ENCODE results near the gene LSM6. TPM values are rescaled to one million over a fixed set of nuclear protein-coding genes. Genes with fewer than 3 reads are reported as not detected.
A peak's percentile ranks its signal among the peaks of the same experiment; 100 is the strongest.

LSM6 gene
- polyA plus RNA-seq, 3 donors, result 41.1 to 89.7 (median 66.2) TPM

DNA sequence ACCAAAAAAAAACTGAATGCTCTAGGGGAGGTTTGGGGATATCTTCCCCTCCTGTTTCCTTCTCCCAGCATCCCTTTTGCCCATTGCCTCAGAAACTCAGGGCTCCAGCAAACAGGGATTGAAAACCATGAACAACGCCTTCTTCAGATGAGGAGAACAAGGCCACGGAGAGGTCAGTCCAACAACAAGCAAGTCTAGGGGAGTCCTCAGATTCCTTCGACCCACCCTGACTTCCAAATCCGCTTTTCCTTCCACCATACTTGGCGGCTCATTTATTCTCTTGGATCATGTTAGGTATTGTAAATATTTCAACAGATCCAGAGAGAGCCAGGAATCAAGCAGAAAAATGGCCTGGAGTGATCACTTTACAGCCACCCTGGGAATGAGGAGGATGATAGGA is 60.7 kb downstream of the LSM6 start:
- WGBS (ENCODE audit: insufficient coverage), result 100% methylated on average over 2 of the region's 5 CpGs
- Histone ChIP-seq H3K79me2 (ENCODE audit: insufficient read depth, low read length) (no peaks in the 10 kb centered on the region), H3K36me3 (replicated peaks in 1 of 2; ENCODE audit: control insufficient read depth in 1 of 2, insufficient read depth in 2 of 2, low read length in 2 of 2) (no peaks in the 10 kb centered on the region), H3K27me3 (ENCODE audit: control insufficient read depth in 2 of 2, insufficient read depth in 2 of 2, low read length in 2 of 2) (no peaks in the 10 kb centered on the region), H3K4me2 (replicated peaks; ENCODE audit: extremely low read depth, low read length, poor library complexity, severe bottlenecking) (no peak overlapping the region), H3K9ac (ENCODE audit: insufficient read depth, low read length, poor library complexity, severe bottlenecking) (no peak overlapping the region), H3K4me3 (replicated peaks in 1 of 3; ENCODE audit: low read depth in 2 of 3, low read length in 3 of 3) (no peak overlapping the region), H3K4me1 (ENCODE audit: control insufficient read depth in 1 of 2, insufficient read depth in 2 of 2, low read length in 2 of 2) (peaks cover 11 to 12% of the 10 kb centered on the region in 2 donors), H3K9me3 (replicated peaks in 1 of 2; ENCODE audit: control insufficient read depth in 1 of 2, insufficient read depth in 1 of 2, low read length in 2 of 2) (peaks cover 0 to 5% of the 10 kb centered on the region in 2 donors), H2AFZ (ENCODE audit: insufficient read depth, low read depth, low read length, poor library complexity, severe bottlenecking) (no peak overlapping the region), H3K27ac (ENCODE audit: low read depth in 1 of 2, low read length in 2 of 2) (no peak overlapping the region), H4K20me1 (ENCODE audit: insufficient read depth, low read length) (no peaks in the 10 kb centered on the region)
- H3K9me3 Mint-ChIP-seq, result peaks cover 0 to 9% (median 2%) of the 10 kb centered on the region in 7 donors
- DNase-seq, result no peak
- no peak overlapping the region for H3K4me3 Mint-ChIP-seq
- H3K4me1 Mint-ChIP-seq, result peaks cover 28% of the 10 kb centered on the region
- TF ChIP-seq, protein P1, sequence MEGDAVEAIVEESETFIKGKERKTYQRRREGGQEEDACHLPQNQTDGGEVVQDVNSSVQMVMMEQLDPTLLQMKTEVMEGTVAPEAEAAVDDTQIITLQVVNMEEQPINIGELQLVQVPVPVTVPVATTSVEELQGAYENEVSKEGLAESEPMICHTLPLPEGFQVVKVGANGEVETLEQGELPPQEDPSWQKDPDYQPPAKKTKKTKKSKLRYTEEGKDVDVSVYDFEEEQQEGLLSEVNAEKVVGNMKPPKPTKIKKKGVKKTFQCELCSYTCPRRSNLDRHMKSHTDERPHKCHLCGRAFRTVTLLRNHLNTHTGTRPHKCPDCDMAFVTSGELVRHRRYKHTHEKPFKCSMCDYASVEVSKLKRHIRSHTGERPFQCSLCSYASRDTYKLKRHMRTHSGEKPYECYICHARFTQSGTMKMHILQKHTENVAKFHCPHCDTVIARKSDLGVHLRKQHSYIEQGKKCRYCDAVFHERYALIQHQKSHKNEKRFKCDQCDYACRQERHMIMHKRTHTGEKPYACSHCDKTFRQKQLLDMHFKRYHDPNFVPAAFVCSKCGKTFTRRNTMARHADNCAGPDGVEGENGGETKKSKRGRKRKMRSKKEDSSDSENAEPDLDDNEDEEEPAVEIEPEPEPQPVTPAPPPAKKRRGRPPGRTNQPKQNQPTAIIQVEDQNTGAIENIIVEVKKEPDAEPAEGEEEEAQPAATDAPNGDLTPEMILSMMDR (IDR thresholded peaks at IDR 0.05), result no peak
- H3K27me3 Mint-ChIP-seq (ENCODE audit: low read depth in 3 of 3), result peaks cover 5 to 10% (median 7%) of the 10 kb centered on the region in 3 donors
- intact Hi-C loops (cut with micrococcal nuclease), result no loop called here
- H3K27ac Mint-ChIP-seq, result peak overlapping the region in 2 of 7 donors; percentile 2 to 46
- H3K36me3 Mint-ChIP-seq, result no peaks in the 10 kb centered on the region

DNA sequence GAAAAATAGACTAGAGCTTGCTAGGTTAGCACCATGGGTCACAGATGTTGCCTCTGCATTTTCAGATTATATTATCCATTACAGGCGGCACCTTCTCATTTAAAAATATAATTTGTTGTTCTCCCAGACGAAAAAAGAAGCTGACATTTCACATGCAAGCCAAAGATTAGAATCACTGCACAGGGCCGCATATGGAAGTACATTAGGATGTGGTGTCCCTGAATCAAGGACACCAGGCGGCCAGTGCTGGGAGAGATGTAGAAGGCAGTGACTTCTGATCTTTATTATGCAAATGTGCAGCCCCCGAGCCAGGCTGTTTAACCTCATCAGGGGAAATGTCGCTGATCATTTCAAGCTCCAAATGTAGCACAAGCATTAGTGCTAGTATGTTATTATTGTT is 61.6 kb downstream of the LSM6 start:
- H3K4me3 ChIP-seq (replicated peaks in 1 of 3; ENCODE audit: low read depth in 2 of 3, low read length in 3 of 3), result no peak overlapping the region
- intact Hi-C loops (cut with micrococcal nuclease), result no loop called here
- H3K4me2 ChIP-seq (replicated peaks; ENCODE audit: extremely low read depth, low read length, poor library complexity, severe bottlenecking), result no peak overlapping the region
- H3K27ac ChIP-seq (ENCODE audit: low read depth in 1 of 2, low read length in 2 of 2), result no peak overlapping the region
- TF ChIP-seq, protein P1 (IDR thresholded peaks at IDR 0.05), result no peak
- Mint-ChIP-seq H3K4me3 (no peak overlapping the region), H3K4me1 (peaks cover 31% of the 10 kb centered on the region), H3K36me3 (no peaks in the 10 kb centered on the region), H3K27me3 (ENCODE audit: low read depth in 3 of 3) (peaks cover 5 to 10% (median 7%) of the 10 kb centered on the region in 3 donors), H3K27ac (no peak overlapping the region), H3K9me3 (peaks cover 0 to 4% (median 2%) of the 10 kb centered on the region in 7 donors)
- H2AFZ ChIP-seq (ENCODE audit: insufficient read depth, low read depth, low read length, poor library complexity, severe bottlenecking), result no peak overlapping the region
- H3K4me1 ChIP-seq (ENCODE audit: control insufficient read depth in 1 of 2, insufficient read depth in 2 of 2, low read length in 2 of 2), result peaks cover 11 to 15% of the 10 kb centered on the region in 2 donors
- no peak for DNase-seq
- H3K9me3 ChIP-seq (replicated peaks in 1 of 2; ENCODE audit: control insufficient read depth in 1 of 2, insufficient read depth in 1 of 2, low read length in 2 of 2), result peaks cover 0 to 2% of the 10 kb centered on the region in 2 donors
- H4K20me1 ChIP-seq (ENCODE audit: insufficient read depth, low read length), result no peaks in the 10 kb centered on the region
- no peaks in the 10 kb centered on the region for H3K79me2 ChIP-seq (ENCODE audit: insufficient read depth, low read length)
- 100% methylated on average over 3 of the region's 6 CpGs for WGBS (ENCODE audit: insufficient coverage)
- H3K36me3 ChIP-seq (replicated peaks in 1 of 2; ENCODE audit: control insufficient read depth in 1 of 2, insufficient read depth in 2 of 2, low read length in 2 of 2), result no peaks in the 10 kb centered on the region
- H3K27me3 ChIP-seq (ENCODE audit: control insufficient read depth in 2 of 2, insufficient read depth in 2 of 2, low read length in 2 of 2), result no peaks in the 10 kb centered on the region
- H3K9ac ChIP-seq (ENCODE audit: insufficient read depth, low read length, poor library complexity, severe bottlenecking), result no peak overlapping the region

All from CD14-positive monocyte (primary cell).